Neural progenitor cell (in vitro differentiated cells): ENCODE measurements around the gene ZBTB5. TPM values are rescaled to one million over a fixed set of nuclear protein-coding genes. Genes with fewer than 3 reads are reported as not detected.

ENCODE experiments used
- DNase-seq: peaks from one replicate; pipeline ENCODE4 v3.0.0-alpha.2; 2016; ENCODE audit warnings: low spot score
- H2AFZ ChIP-seq: fragments of 200-600 bp; sonication (generic); replicated peaks from 2 replicates; pipeline ENCODE4 v1.6.1; 2016; ENCODE audit warnings: antibody characterized with exemption
- H3F3A ChIP-seq: fragments of 200-600 bp; sonication (generic); 2 replicates; pipeline ENCODE4 v1.6.1; 2016; ENCODE audit warnings: antibody characterized with exemption, low read depth
- H3K27ac ChIP-seq: fragments of 200-600 bp; sonication (generic); 2 replicates; pipeline ENCODE4 v1.5.1; 2016; ENCODE audit warnings: mild to moderate bottlenecking
- H3K27me3 ChIP-seq: fragments of 200-600 bp; sonication (generic); 2 replicates; pipeline ENCODE4 v1.6.1; 2016; ENCODE audit warnings: mild to moderate bottlenecking, moderate library complexity
- H3K36me3 ChIP-seq: fragments of 200-600 bp; sonication (generic); 2 replicates; pipeline ENCODE4 v1.5.1; 2016
- H3K4me1 ChIP-seq: fragments of 200-600 bp; sonication (generic); 2 replicates; pipeline ENCODE4 v1.6.1; 2016; ENCODE audit warnings: mixed run types
- H3K4me2 ChIP-seq: fragments of 200-600 bp; sonication (generic); 2 replicates; pipeline ENCODE4 v1.6.1; 2016
- H3K4me3 ChIP-seq: fragments of 200-600 bp; sonication (generic); 2 replicates; pipeline ENCODE4 v1.5.1; 2016
- H3K79me2 ChIP-seq: fragments of 200-600 bp; sonication (generic); 2 replicates; pipeline ENCODE4 v1.6.1; 2016; ENCODE audit warnings: low read depth
- H3K9ac ChIP-seq: fragments of 200-600 bp; sonication (generic); 2 replicates; pipeline ENCODE4 v1.6.1; 2016
- H3K9me3 ChIP-seq: fragments of 200-600 bp; sonication (generic); 2 replicates; pipeline ENCODE4 v1.5.1; 2016; ENCODE audit warnings: low read depth
- H4K20me1 ChIP-seq: fragments of 200-600 bp; sonication (generic); 2 replicates; pipeline ENCODE4 v1.6.1; 2016; ENCODE audit warnings: low read depth
- H3K27ac Mint-ChIP-seq: 3 replicates; pipeline ENCODE4 v1.8.0; 2021; ENCODE audit warnings: mixed read lengths
- H3K27me3 Mint-ChIP-seq: 2 replicates; pipeline ENCODE4 v1.8.0; 2022; ENCODE audit warnings: low read depth, mild to moderate bottlenecking, inconsistent platforms, moderate library complexity, mixed read lengths; ENCODE audit not compliant: insufficient read depth
- H3K36me3 Mint-ChIP-seq: 3 replicates; pipeline ENCODE4 v1.8.0; 2021; ENCODE audit warnings: mixed read lengths
- H3K4me1 Mint-ChIP-seq: 3 replicates; pipeline ENCODE4 v1.8.0; 2021; ENCODE audit warnings: mixed read lengths
- H3K4me3 Mint-ChIP-seq: 3 replicates; pipeline ENCODE4 v1.8.0; 2021; ENCODE audit warnings: mild to moderate bottlenecking, moderate library complexity, mixed read lengths
- H3K9me3 Mint-ChIP-seq: 3 replicates; pipeline ENCODE4 v1.8.0; 2020; ENCODE audit warnings: mixed read lengths
- EZH2 ChIP-seq: fragments of 200-600 bp; sonication (generic); IDR thresholded peaks from 2 replicates; pipeline ENCODE4 v1.6.1; 2017; ENCODE audit warnings: antibody characterized with exemption, mild to moderate bottlenecking, moderate library complexity
- EZH2phosphoT487 ChIP-seq: fragments of 200-600 bp; sonication (generic); IDR thresholded peaks from 2 replicates; pipeline ENCODE4 v1.6.1; 2017; ENCODE audit warnings: antibody characterized with exemption
- total RNA-seq: library from RNA; depleted of rRNA; stranded (reverse); fragments of >200 nt; gene quantifications from 2 replicates; pipeline ENCODE4 v1.2.3, GENCODE V29; 2015; ENCODE audit warnings: low replicate concordance
- TF ChIP-seq, protein P1 (sequence below): fragments of 200-600 bp; sonication (generic); IDR thresholded peaks from 2 replicates; pipeline ENCODE4 v1.5.1; 2017; ENCODE audit warnings: antibody characterized with exemption, mild to moderate bottlenecking

The ZBTB5 gene
- total RNA-seq, 1 donor from 2014 or later: 24.1 TPM

DNA sequence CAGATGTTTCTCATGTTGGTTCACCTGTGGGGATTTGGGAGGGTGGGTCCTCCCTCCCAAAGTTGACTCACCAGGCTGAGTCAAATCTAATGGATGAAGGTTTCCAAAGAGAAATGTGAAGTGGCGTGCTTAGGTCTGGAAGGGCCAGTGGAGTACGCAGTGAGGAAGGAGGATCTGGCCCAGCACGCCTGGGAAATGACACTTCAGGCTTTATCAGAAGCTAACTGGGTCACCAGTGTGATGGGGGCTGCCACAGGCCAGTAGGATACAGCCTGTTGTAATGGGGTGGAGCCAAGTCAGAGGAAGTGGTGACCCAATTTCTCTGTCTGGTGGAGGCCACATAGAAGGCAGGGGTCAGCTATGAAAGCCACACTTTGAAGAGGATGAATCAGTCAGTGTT, 38.5 kb upstream of the ZBTB5 start:
- Histone ChIP-seq H3K4me1 (no peaks in the 10 kb centered on the region), H3K27ac (no peak overlapping the region), H3K27me3 (no peaks in the 10 kb centered on the region), H2AFZ (no peak overlapping the region), H3K36me3 (peaks cover 6% of the 10 kb centered on the region), H4K20me1 (no peaks in the 10 kb centered on the region), H3K9me3 (no peaks in the 10 kb centered on the region), H3K4me3 (no peak overlapping the region), H3K4me2 (no peak overlapping the region), H3F3A (no peaks in the 10 kb centered on the region), H3K79me2 (no peaks in the 10 kb centered on the region), H3K9ac (no peak overlapping the region)
- DNase-seq: no peak
- no peak overlapping the region for H3K4me3 Mint-ChIP-seq
- TF ChIP-seq EZH2phosphoT487 (no peak), EZH2 (no peak)
- TF ChIP-seq, protein P1, sequence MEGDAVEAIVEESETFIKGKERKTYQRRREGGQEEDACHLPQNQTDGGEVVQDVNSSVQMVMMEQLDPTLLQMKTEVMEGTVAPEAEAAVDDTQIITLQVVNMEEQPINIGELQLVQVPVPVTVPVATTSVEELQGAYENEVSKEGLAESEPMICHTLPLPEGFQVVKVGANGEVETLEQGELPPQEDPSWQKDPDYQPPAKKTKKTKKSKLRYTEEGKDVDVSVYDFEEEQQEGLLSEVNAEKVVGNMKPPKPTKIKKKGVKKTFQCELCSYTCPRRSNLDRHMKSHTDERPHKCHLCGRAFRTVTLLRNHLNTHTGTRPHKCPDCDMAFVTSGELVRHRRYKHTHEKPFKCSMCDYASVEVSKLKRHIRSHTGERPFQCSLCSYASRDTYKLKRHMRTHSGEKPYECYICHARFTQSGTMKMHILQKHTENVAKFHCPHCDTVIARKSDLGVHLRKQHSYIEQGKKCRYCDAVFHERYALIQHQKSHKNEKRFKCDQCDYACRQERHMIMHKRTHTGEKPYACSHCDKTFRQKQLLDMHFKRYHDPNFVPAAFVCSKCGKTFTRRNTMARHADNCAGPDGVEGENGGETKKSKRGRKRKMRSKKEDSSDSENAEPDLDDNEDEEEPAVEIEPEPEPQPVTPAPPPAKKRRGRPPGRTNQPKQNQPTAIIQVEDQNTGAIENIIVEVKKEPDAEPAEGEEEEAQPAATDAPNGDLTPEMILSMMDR: no peak
- H3K9me3 Mint-ChIP-seq: no peaks in the 10 kb centered on the region
- H3K4me1 Mint-ChIP-seq: no peaks in the 10 kb centered on the region
- no peak overlapping the region for H3K27ac Mint-ChIP-seq
- H3K36me3 Mint-ChIP-seq: peaks cover 39% of the 10 kb centered on the region
- no peaks in the 10 kb centered on the region for H3K27me3 Mint-ChIP-seq

DNA sequence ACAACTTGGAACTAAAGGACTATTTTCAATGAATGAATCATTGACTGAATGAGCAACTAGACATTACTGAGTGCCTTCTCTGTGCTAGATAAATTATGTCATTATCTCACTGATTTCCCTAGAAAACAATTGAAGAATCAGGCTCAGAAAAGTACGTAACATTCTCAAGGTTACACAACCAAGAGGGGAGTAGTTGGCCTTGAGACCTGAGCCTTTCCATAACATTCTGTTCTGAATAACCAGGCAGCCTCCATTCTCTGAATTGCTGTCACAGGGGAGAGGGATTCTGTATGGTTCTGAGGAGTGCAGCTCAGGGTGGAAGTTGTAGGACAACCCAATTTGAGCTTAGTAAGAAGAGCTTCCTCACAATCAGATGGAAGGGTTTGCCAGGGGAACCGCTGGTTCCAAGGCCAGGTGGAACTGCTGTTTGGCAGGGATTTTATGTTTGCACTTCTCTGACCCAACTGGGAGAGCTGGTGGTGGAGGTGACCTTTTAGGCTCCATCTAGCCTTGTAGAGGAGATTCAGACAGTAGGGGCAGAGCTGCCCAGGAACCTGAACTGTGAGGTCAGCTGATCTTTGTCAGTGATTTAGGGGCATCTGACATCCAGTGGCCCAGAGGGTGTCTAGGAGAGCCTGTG, 36.8 kb upstream of the ZBTB5 start:
- H3K9me3 Mint-ChIP-seq: no peaks in the 10 kb centered on the region
- peaks cover 6% of the 10 kb centered on the region for H3K36me3 ChIP-seq
- H3K27ac ChIP-seq: no peak overlapping the region
- H3K36me3 Mint-ChIP-seq: peaks cover 43% of the 10 kb centered on the region
- no peaks in the 10 kb centered on the region for H3K27me3 ChIP-seq
- no peak overlapping the region for H3K4me3 ChIP-seq
- H3K79me2 ChIP-seq: no peaks in the 10 kb centered on the region
- H3K9ac ChIP-seq: no peak overlapping the region
- no peaks in the 10 kb centered on the region for H3K4me1 Mint-ChIP-seq
- no peaks in the 10 kb centered on the region for H4K20me1 ChIP-seq
- no peak overlapping the region for H3K4me2 ChIP-seq
- TF ChIP-seq, protein P1: no peak
- no peak for TF ChIP-seq EZH2phosphoT487
- TF ChIP-seq EZH2: no peak
- no peaks in the 10 kb centered on the region for H3K4me1 ChIP-seq
- no peaks in the 10 kb centered on the region for H3F3A ChIP-seq
- no peak overlapping the region for H2AFZ ChIP-seq
- H3K4me3 Mint-ChIP-seq: no peak overlapping the region
- no peaks in the 10 kb centered on the region for H3K27me3 Mint-ChIP-seq
- H3K27ac Mint-ChIP-seq: peak overlapping the region; percentile 12
- no peaks in the 10 kb centered on the region for H3K9me3 ChIP-seq
- DNase-seq: no peak

GRCh38 chr9:37499297-37499696, 34.0 kb upstream of the ZBTB5 start:
- no peak overlapping the region for H3K27ac Mint-ChIP-seq
- peaks cover 47% of the 10 kb centered on the region for H3K36me3 Mint-ChIP-seq
- H3K9me3 ChIP-seq: no peaks in the 10 kb centered on the region
- DNase-seq: no peak
- H3K4me1 Mint-ChIP-seq: no peaks in the 10 kb centered on the region
- H3K4me3 ChIP-seq: no peak overlapping the region
- no peaks in the 10 kb centered on the region for H3F3A ChIP-seq
- no peak for TF ChIP-seq EZH2phosphoT487
- no peak for TF ChIP-seq EZH2
- TF ChIP-seq, protein P1: no peak
- H4K20me1 ChIP-seq: no peaks in the 10 kb centered on the region
- no peak overlapping the region for H3K4me2 ChIP-seq
- no peaks in the 10 kb centered on the region for H3K9me3 Mint-ChIP-seq
- H3K79me2 ChIP-seq: no peaks in the 10 kb centered on the region
- H3K4me3 Mint-ChIP-seq: no peak overlapping the region
- H3K4me1 ChIP-seq: no peaks in the 10 kb centered on the region
- H3K27me3 ChIP-seq: no peaks in the 10 kb centered on the region
- no peak overlapping the region for H2AFZ ChIP-seq
- H3K9ac ChIP-seq: no peak overlapping the region
- H3K36me3 ChIP-seq: peaks cover 6% of the 10 kb centered on the region
- no peak overlapping the region for H3K27ac ChIP-seq
- no peaks in the 10 kb centered on the region for H3K27me3 Mint-ChIP-seq
